Panc1 (cell line): ENCODE data around the gene MCTP1. TPM values are rescaled to one million over a fixed set of nuclear protein-coding genes. Genes with fewer than 3 reads are reported as not detected.
A peak's percentile ranks its signal among the peaks of the same experiment; 100 is the strongest.
"Not testable (repeated sequence)": the region's sequence is repeated elsewhere in the genome, so short reads cannot be mapped to it uniquely, and the experiment has no call there.

ENCODE experiments used
- ATAC-seq: fragments of 200-7000 bp; cut with Tn5 transposase; 2 replicates; pipeline ENCODE4 v1.9.1; 2020; ENCODE audit warnings: mild to moderate bottlenecking, moderate library complexity
- BruUV-seq: library from RNA; stranded (reverse); fragments of 400-500 nt; replicated peaks from 2 replicates; lab custom pipeline; 2021; lab: Mats Ljungman, UMichigan
- CTCF ChIA-PET: fragments of 300-600 bp; sonication (Branson Sonifier 250); formaldehyde crosslinking; loops from one replicate; lab custom pipeline; 2022; ENCODE audit warnings: antibody characterized with exemption; lab: Charles Lee
- POLR2A ChIA-PET: fragments of 300-600 bp; sonication (Branson Sonifier 250); formaldehyde crosslinking; loops from one replicate; lab custom pipeline; 2022; ENCODE audit warnings: antibody characterized with exemption; lab: Charles Lee
- DNase-seq: peaks from one replicate; pipeline ENCODE4 v3.0.0-alpha.2; 2010; ENCODE audit warnings: low read depth, low spot score
- H3K27ac ChIP-seq: 2 replicates; pipeline ENCODE4 v1.5.1; 2011; ENCODE audit warnings: mild to moderate bottlenecking, low read length, inconsistent platforms
- H3K27me3 ChIP-seq: fragments of 200-500 bp; sonication (Bioruptor generic); 2 replicates; pipeline ENCODE4 v1.6.0; 2014; ENCODE audit warnings: low read length, inconsistent platforms; ENCODE audit not compliant: control insufficient read depth, insufficient read depth
- H3K36me3 ChIP-seq: fragments of 200-500 bp; sonication (Bioruptor generic); 2 replicates; pipeline ENCODE4 v1.5.1; 2014; ENCODE audit warnings: inconsistent platforms, mild to moderate bottlenecking, low read length, moderate library complexity; ENCODE audit not compliant: control insufficient read depth, insufficient read depth
- H3K4me1 ChIP-seq: 2 replicates; pipeline ENCODE4 v1.5.1; 2011; ENCODE audit warnings: inconsistent platforms, mild to moderate bottlenecking, low read length, moderate library complexity; ENCODE audit not compliant: control insufficient read depth, insufficient read depth
- H3K4me3 ChIP-seq, 2 experiments: 2 replicates each; pipeline ENCODE4 v1.5.1; 2011 to 2012; ENCODE audit warnings: low read depth in 2 of 2, low read length in 2 of 2, mild to moderate bottlenecking in 2 of 2, inconsistent platforms in 1 of 2, moderate library complexity in 1 of 2
- H3K9me3 ChIP-seq: fragments of 200-500 bp; sonication (Bioruptor generic); 2 replicates; pipeline ENCODE4 v1.5.1; 2014; ENCODE audit warnings: low read depth, mild to moderate bottlenecking, inconsistent platforms, low read length, moderate library complexity; ENCODE audit not compliant: control insufficient read depth, insufficient read depth
- CTCF ChIP-seq: fragments of 450-650 bp; IDR thresholded peaks from 2 replicates; pipeline ENCODE4 v1.5.1; 2017; ENCODE audit warnings: mild to moderate bottlenecking
- POLR2AphosphoS5 ChIP-seq: IDR thresholded peaks from 2 replicates; pipeline ENCODE4 v1.6.1; 2012; ENCODE audit warnings: mild to moderate bottlenecking, low read depth, low read length, moderate library complexity
- SIN3A ChIP-seq: IDR thresholded peaks from 2 replicates; pipeline ENCODE4 v1.6.1; 2012; ENCODE audit warnings: low read depth, mild to moderate bottlenecking, low read length, moderate library complexity, borderline replicate concordance; ENCODE audit not compliant: insufficient read depth
- TCF7L2 ChIP-seq: IDR thresholded peaks from 2 replicates; pipeline ENCODE4 v1.6.1; 2011; ENCODE audit warnings: mild to moderate bottlenecking, low read depth, low read length, inconsistent platforms
- in situ Hi-C: cut with HindIII; loops from 2 replicates; pipeline ENCODE4 v1.10.0; 2016; ENCODE audit warnings: low sequenced_read_pairs, low pct_unique_long_range_greater_than_20kb
- intact Hi-C: fragments of 100-400 bp; cut with micrococcal nuclease; formaldehyde crosslinking; loops from one replicate; pipeline ENCODE4 v1.10.0; 2022; ENCODE audit not compliant: unreplicated experiment
- total RNA-seq: library from RNA; stranded (reverse); gene quantifications from one replicate; pipeline ENCODE4 v1.2.1, GENCODE V29; 2021; ENCODE audit not compliant: unreplicated experiment
- TF ChIP-seq, protein P1 (sequence below), 2 experiments: IDR thresholded peaks; 2 replicates each; pipeline ENCODE4 v1.6.1; 2011 to 2012; ENCODE audit warnings: low read depth in 2 of 2, control low read depth in 1 of 2, low read length in 1 of 2, mild to moderate bottlenecking in 1 of 2, moderate library complexity in 1 of 2; ENCODE audit not compliant: insufficient read depth in 1 of 2

MCTP1 gene
- total RNA-seq, 1 experiment from 2014 or later = 39.8 TPM

- H3K4me3 ChIP-seq = no peak overlapping the region
- H3K4me1 ChIP-seq = no peaks in the 10 kb centered on the region
- in situ Hi-C loops (no loop called here), intact Hi-C loops (loop anchor here (1.0 kb wide), 2 partner anchors 271 to 293 kb away; no protein-coding TSS in a partner anchor)
- peak; percentile 33 for DNase-seq
- H3K9me3 ChIP-seq = no peaks in the 10 kb centered on the region
- BruUV-seq = no TSS peak
- ChIA-PET POLR2A (no interaction called here), CTCF (interaction anchor here (0.6 to 1.0 kb wide), 4 partner anchors 169 to 316 kb away, joined by 3 to 4 read pairs (median 3); partner anchors contain the start of gene MCTP1)
- peak; percentile 93 for ATAC-seq
- H3K27ac ChIP-seq = no peak overlapping the region
- TF ChIP-seq TCF7L2 (peak; percentile 73), CTCF (peak; percentile 65; the same call in 1 of the 2 replicates), POLR2AphosphoS5 (no peak)
- H3K36me3 ChIP-seq = no peaks in the 10 kb centered on the region
- no peaks in the 10 kb centered on the region for H3K27me3 ChIP-seq
These were observed 316.3 kb downstream of the MCTP1 start for GRCh38 chr5:94968507-94969095.

DNA sequence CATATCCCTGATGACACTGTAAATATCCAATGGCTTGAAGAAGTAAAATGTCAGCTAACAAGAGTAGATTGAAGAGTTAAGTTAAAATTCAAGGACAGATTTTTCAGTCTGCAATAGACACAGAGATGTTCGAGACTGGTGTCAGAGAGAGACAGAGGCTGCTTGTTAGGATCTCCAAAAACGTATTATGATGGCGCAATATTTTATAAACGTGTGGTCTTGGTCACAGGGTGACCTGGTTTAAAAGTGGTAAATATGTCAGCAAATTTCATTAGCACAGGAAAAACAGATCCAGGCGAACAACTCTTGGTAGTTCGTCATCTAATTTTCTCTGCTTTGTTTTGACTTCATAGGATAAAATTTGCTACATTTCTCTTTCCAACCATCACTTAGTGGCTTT is 317.4 kb downstream of the MCTP1 start:
- ChIA-PET CTCF (no interaction called here), POLR2A (no interaction called here)
- Histone ChIP-seq H3K4me3 (no peak overlapping the region), H3K27ac (no peak overlapping the region), H3K4me1 (no peaks in the 10 kb centered on the region), H3K9me3 (no peaks in the 10 kb centered on the region), H3K36me3 (no peaks in the 10 kb centered on the region), H3K27me3 (no peaks in the 10 kb centered on the region)
- in situ Hi-C loops (no loop called here), intact Hi-C loops (no loop called here)
- BruUV-seq = no TSS peak
- TF ChIP-seq SIN3A (no peak), POLR2AphosphoS5 (no peak), TCF7L2 (no peak), CTCF (no peak)
- TF ChIP-seq, protein P1, sequence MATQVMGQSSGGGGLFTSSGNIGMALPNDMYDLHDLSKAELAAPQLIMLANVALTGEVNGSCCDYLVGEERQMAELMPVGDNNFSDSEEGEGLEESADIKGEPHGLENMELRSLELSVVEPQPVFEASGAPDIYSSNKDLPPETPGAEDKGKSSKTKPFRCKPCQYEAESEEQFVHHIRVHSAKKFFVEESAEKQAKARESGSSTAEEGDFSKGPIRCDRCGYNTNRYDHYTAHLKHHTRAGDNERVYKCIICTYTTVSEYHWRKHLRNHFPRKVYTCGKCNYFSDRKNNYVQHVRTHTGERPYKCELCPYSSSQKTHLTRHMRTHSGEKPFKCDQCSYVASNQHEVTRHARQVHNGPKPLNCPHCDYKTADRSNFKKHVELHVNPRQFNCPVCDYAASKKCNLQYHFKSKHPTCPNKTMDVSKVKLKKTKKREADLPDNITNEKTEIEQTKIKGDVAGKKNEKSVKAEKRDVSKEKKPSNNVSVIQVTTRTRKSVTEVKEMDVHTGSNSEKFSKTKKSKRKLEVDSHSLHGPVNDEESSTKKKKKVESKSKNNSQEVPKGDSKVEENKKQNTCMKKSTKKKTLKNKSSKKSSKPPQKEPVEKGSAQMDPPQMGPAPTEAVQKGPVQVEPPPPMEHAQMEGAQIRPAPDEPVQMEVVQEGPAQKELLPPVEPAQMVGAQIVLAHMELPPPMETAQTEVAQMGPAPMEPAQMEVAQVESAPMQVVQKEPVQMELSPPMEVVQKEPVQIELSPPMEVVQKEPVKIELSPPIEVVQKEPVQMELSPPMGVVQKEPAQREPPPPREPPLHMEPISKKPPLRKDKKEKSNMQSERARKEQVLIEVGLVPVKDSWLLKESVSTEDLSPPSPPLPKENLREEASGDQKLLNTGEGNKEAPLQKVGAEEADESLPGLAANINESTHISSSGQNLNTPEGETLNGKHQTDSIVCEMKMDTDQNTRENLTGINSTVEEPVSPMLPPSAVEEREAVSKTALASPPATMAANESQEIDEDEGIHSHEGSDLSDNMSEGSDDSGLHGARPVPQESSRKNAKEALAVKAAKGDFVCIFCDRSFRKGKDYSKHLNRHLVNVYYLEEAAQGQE (IDR thresholded peaks at IDR 0.05; ENCODE audit: insufficient read depth in 1 of 2, low read depth in 2 of 2, low read length in 1 of 2) = no peak
- ATAC-seq (no peak), DNase-seq (no peak)

DNA sequence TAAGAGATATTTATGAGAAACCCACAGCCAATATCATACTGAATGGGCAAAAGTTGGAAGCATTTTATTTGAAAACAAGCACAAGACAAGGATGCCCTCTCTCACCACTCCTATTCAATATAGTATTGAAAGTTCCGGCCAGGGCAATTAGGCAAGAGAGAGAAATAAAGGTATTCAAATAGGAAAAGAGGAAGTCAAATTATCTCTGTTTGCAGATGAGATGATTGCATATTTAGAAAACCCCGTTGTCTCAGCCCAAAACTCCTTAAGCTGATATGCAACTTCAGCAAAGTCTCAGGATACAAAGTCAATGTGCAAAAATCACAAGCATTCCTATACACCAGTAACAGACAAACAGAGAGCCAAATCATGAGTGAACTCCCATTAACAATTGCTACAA is 325.6 kb downstream of the MCTP1 start:
- POLR2A ChIA-PET, DNase-seq, intact Hi-C loops, H3K36me3 ChIP-seq, ATAC-seq, H3K4me3 ChIP-seq, H3K27ac ChIP-seq, H3K4me1 ChIP-seq, BruUV-seq, CTCF ChIA-PET, H3K9me3 ChIP-seq, H3K27me3 ChIP-seq, in situ Hi-C loops: not testable (repeated sequence)
